ENCODE measurements around the gene S100A14.
"Not testable (repeated sequence)": the region's sequence is repeated elsewhere in the genome, so short reads cannot be mapped to it uniquely, and the experiment has no call there.

The S100A14 gene

DNA sequence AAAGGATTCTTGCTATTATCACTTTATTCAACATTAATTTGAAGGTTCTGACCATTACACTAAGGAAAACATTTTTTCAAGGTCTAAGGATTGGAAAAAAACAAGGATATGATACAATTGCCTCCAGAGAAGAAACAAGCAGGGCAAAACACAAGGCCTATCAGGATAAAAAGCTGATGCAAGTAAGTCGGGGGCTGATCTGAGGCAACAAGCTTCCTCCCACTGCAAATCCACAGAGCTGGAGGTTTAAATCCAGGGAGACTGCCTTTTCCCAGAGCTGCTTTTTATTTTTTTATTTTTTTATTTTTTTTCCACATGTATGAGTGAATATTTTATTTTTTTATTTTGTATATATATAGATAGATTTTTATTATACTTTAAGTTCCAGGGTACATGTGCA, 31.1 kb downstream of the S100A14 start:
- Histone ChIP-seq H3K36me3 (ENCODE audit: insufficient read depth, low read length) (no peaks in the 10 kb centered on the region), H3K9me3 (ENCODE audit: insufficient read depth, low read depth, low read length) (no peaks in the 10 kb centered on the region), H3K4me3 (ENCODE audit: low read length) (no peak overlapping the region), H3K27me3 (ENCODE audit: insufficient read depth, low read length) (no peaks in the 10 kb centered on the region), H3K27ac (ENCODE audit: low read depth, low read length) (no peak overlapping the region), H3K4me1 (ENCODE audit: insufficient read depth, low read length) (peaks cover 5% of the 10 kb centered on the region; the same call in 1 of the 2 replicates), H3K9ac (ENCODE audit: low read depth, low read length) (no peak overlapping the region)
- 85% methylated on average over 1 of the region's 1 CpG for whole genome bisulfite sequencing

DNA sequence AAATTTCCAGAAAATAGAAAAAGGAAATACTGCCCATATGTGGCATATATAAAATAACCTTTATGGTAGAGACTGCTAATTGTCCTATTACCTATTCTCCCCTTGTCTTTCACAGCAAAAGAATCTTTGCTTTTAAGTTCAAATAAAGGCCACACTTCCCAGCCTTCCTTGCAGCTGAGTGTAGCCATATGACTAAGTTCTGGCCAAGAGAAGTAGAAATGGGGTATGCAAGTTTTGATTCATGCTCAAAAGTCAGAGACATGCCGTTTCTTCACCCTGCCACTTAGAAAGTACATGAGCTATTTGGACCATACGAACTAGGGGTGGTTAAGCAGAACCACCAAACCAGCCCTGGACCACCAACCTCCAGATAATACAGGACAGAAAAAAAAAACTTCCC, 32.1 kb downstream of the S100A14 start:
- no peaks in the 10 kb centered on the region for H3K36me3 ChIP-seq (ENCODE audit: insufficient read depth, low read length)
- H3K27ac ChIP-seq (ENCODE audit: low read depth, low read length), result no peak overlapping the region
- no peak overlapping the region for H3K4me3 ChIP-seq (ENCODE audit: low read length)
- no peaks in the 10 kb centered on the region for H3K9me3 ChIP-seq (ENCODE audit: insufficient read depth, low read depth, low read length)
- H3K4me1 ChIP-seq (ENCODE audit: insufficient read depth, low read length), result peaks cover 7% of the 10 kb centered on the region; the same call in 1 of the 2 replicates
- WGBS, result 89% methylated on average over 2 of the region's 2 CpGs
- H3K27me3 ChIP-seq (ENCODE audit: insufficient read depth, low read length), result no peaks in the 10 kb centered on the region
- H3K9ac ChIP-seq (ENCODE audit: low read depth, low read length), result no peak overlapping the region

DNA sequence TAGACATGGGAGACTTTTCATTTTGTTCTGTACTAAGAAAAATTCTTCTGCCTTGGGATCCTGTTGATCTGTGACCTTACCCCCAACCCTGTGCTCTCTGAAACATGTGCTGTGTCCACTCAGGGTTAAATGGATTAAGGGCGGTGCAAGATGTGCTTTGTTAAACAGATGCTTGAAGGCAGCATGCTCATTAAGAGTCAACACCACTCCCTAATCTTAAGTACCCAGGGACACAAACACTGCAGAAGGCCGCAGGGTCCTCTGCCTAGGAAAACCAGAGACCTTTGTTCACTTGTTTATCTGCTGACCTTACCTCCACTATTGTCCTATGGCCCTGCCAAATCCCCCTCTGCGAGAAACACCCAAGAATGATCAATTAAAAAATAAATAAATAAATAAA, 32.6 kb downstream of the S100A14 start:
- H3K27me3 ChIP-seq (ENCODE audit: insufficient read depth, low read length); H3K9ac ChIP-seq (ENCODE audit: low read depth, low read length); H3K9me3 ChIP-seq (ENCODE audit: insufficient read depth, low read depth, low read length); H3K36me3 ChIP-seq (ENCODE audit: insufficient read depth, low read length); H3K4me3 ChIP-seq (ENCODE audit: low read length); H3K27ac ChIP-seq (ENCODE audit: low read depth, low read length): not testable (repeated sequence)
- WGBS, result 63% methylated on average over 1 of the region's 3 CpGs
- H3K4me1 ChIP-seq (ENCODE audit: insufficient read depth, low read length), result peaks cover 12% of the 10 kb centered on the region; the same call in 1 of the 2 replicates

DNA sequence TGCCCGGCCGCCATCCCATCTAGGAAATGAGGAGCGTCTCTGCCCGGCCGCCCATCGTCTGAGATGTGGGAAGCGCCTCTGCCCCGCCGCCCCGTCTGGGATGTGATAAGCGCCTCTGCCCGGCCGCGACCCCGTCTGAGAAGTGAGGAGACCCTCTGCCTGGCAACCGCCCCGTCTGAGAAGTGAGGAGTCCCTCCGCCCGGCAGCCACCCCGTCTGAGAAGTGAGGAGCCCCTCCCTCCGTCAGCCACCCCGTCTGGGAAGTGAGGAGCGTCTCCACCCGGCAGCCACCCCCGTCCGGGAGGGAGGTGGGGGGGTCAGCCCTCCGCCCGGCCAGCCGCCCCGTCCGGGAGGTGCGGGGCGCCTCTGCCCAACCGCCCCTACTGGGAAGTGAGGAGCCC, 33.3 kb downstream of the S100A14 start:
- not testable (repeated sequence) for H3K27me3 ChIP-seq (ENCODE audit: insufficient read depth, low read length); H3K27ac ChIP-seq (ENCODE audit: low read depth, low read length); H3K4me3 ChIP-seq (ENCODE audit: low read length); H3K9ac ChIP-seq (ENCODE audit: low read depth, low read length); H3K36me3 ChIP-seq (ENCODE audit: insufficient read depth, low read length); H3K9me3 ChIP-seq (ENCODE audit: insufficient read depth, low read depth, low read length)
- H3K4me1 ChIP-seq (ENCODE audit: insufficient read depth, low read length), result peaks cover 19% of the 10 kb centered on the region; the same call in 1 of the 2 replicates
- WGBS, result 97% methylated on average over 34 of the region's 34 CpGs

DNA sequence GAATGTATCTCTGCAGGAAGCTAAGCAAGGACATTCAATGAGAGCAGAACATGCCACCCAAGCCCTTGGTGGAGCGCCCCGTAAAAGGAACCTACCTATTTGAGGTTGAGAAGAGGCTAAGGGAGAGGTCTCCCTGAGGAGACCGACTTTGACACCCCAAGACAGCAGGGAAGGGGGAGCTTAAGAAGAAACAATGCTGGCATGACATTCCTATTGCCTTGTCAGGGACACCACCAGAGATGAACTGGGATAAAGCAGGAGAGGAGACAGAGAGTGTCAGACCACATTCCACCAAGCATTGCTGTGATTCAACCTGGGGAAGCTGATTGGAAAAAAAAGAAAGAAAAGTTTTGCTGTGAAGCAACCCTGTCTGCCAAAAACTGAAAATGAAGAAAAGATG, 37.2 kb downstream of the S100A14 start:
- no peaks in the 10 kb centered on the region for H3K36me3 ChIP-seq (ENCODE audit: insufficient read depth, low read length)
- no peak overlapping the region for H3K4me3 ChIP-seq (ENCODE audit: low read length)
- H3K27me3 ChIP-seq (ENCODE audit: insufficient read depth, low read length), result no peaks in the 10 kb centered on the region
- peaks cover 18% of the 10 kb centered on the region; the same call in 1 of the 2 replicates for H3K4me1 ChIP-seq (ENCODE audit: insufficient read depth, low read length)
- H3K9me3 ChIP-seq (ENCODE audit: insufficient read depth, low read depth, low read length), result peaks cover 3% of the 10 kb centered on the region; the same call in 1 of the 2 replicates
- peak overlapping the region; percentile 39; the same call in 1 of the 2 replicates for H3K27ac ChIP-seq (ENCODE audit: low read depth, low read length)
- no peak overlapping the region for H3K9ac ChIP-seq (ENCODE audit: low read depth, low read length)
- WGBS, result 86% methylated on average over 3 of the region's 3 CpGs

DNA sequence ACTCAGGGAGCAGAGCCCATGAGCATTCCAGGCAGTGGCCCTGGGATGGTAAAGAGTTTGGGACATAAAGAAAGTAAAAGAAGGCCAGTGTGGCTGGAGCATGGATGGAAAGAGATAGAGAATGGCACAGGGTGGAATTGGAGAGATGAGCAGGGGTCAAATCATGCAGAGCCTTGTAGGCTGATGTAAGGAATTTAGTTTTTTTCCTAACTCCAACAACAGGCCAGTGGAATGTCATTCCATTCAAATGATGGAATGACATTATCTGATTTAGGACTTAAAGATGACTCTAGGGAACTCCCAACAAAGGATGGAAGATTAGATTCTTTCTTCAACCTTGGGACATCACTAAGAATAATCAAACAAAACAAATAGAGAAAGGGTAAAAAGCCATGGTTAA, 37.6 kb downstream of the S100A14 start:
- Histone ChIP-seq H3K36me3 (ENCODE audit: insufficient read depth, low read length) (no peaks in the 10 kb centered on the region), H3K27me3 (ENCODE audit: insufficient read depth, low read length) (no peaks in the 10 kb centered on the region), H3K27ac (ENCODE audit: low read depth, low read length) (no peak overlapping the region; the same call in 1 of the 2 replicates), H3K9me3 (ENCODE audit: insufficient read depth, low read depth, low read length) (peaks cover 3% of the 10 kb centered on the region; the same call in 1 of the 2 replicates), H3K4me1 (ENCODE audit: insufficient read depth, low read length) (peaks cover 16% of the 10 kb centered on the region; the same call in 1 of the 2 replicates), H3K4me3 (ENCODE audit: low read length) (no peak overlapping the region), H3K9ac (ENCODE audit: low read depth, low read length) (no peak overlapping the region)

DNA sequence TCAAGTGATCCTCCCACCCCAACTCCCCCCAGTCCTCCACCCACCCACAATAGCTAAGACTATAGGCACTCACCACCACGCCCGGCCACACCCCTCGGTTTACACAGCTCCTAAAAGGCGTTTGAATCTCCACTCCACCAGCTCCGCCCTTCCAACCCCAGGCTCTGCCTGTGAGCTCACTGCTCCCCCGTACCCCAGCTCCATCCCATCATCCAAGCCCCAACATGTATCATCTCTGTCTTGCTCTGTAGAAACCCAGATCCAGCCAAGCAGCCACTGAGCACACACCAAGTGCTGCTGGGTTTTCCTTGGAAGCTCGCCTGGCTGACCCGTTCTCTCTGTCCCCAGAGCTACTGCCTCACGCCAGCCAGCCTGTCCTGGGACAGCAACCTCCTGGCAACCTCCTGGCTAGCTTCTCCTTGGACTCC, 38.5 kb downstream of the S100A14 start:
- Histone ChIP-seq H3K9me3 (ENCODE audit: insufficient read depth, low read depth, low read length) (peaks cover 3% of the 10 kb centered on the region; the same call in 1 of the 2 replicates), H3K27ac (ENCODE audit: low read depth, low read length) (no peak overlapping the region), H3K27me3 (ENCODE audit: insufficient read depth, low read length) (no peaks in the 10 kb centered on the region), H3K4me3 (ENCODE audit: low read length) (no peak overlapping the region), H3K36me3 (ENCODE audit: insufficient read depth, low read length) (no peaks in the 10 kb centered on the region), H3K9ac (ENCODE audit: low read depth, low read length) (no peak overlapping the region), H3K4me1 (ENCODE audit: insufficient read depth, low read length) (peaks cover 16% of the 10 kb centered on the region; the same call in 1 of the 2 replicates)
- 74% methylated on average over 9 of the region's 9 CpGs for WGBS

DNA sequence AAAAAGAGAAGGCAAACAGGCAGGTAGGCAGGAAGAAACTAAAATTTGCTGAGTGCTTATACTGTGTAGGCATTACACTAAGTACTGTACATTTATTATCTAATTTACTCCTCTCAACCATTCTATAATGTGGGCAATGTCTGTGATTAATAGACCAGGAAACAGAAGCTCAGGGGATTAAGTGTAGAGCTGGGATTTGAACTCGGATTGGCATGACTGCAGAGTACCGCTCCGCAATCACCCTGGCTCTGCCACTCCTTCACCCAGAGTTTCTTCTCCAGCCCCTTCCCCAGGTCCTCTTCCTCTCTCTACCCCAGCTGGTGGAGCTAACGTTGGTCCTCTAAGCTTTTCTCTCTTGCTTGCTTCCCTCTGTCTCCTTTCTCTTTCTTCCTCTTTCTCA, 39.0 kb downstream of the S100A14 start:
- Histone ChIP-seq H3K27ac (ENCODE audit: low read depth, low read length) (no peak overlapping the region), H3K9ac (ENCODE audit: low read depth, low read length) (no peak overlapping the region), H3K4me1 (ENCODE audit: insufficient read depth, low read length) (peaks cover 16% of the 10 kb centered on the region; the same call in 1 of the 2 replicates), H3K36me3 (ENCODE audit: insufficient read depth, low read length) (no peaks in the 10 kb centered on the region), H3K9me3 (ENCODE audit: insufficient read depth, low read depth, low read length) (peaks cover 3% of the 10 kb centered on the region; the same call in 1 of the 2 replicates), H3K27me3 (ENCODE audit: insufficient read depth, low read length) (no peaks in the 10 kb centered on the region), H3K4me3 (ENCODE audit: low read length) (no peak overlapping the region)
- 75% methylated on average over 4 of the region's 4 CpGs for WGBS

DNA sequence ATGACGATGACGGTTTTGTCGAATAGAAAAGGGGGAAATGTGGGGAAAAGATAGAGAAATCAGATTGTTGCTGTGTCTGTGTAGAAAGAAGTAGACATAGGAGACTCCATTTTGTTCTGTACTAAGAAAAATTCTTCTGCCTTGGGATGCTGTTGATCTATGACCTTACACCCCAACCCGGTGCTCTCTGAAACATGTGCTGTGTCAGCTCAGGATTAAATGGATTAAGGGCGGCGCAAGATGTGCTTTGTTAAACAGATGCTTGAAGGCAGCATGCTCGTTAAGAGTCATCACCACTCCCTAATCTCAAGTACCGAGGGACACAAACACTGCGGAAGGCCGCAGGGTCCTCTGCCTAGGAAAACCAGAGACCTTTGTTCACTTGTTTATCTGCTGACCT, 40.6 kb downstream of the S100A14 start:
- WGBS, result 96% methylated on average over 6 of the region's 10 CpGs
- not testable (repeated sequence) for H3K27ac ChIP-seq (ENCODE audit: low read depth, low read length); H3K36me3 ChIP-seq (ENCODE audit: insufficient read depth, low read length)

DNA sequence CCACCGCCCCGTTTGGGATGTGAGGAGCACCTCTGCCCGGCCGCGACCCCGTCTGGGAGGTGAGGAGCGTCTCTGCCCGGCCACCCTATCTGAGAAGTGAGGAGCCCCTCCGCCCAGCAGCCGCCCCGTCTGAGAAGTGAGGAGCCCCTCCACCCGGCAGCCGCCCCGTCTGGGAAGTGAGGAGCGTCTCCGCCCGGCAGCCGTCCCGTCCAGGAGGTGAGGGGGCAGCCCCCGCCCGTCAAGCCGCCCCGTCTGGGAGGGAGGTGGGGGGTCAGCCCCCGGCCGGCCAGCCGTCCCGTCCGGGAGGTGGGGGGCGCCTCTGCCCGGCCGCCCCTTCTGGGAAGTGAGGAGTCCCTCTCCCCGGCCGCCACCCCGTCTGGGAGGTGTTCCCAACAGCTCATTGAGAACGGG, 41.0 kb downstream of the S100A14 start:
- 92% methylated on average over 35 of the region's 35 CpGs for WGBS
- H3K36me3 ChIP-seq (ENCODE audit: insufficient read depth, low read length); H3K27ac ChIP-seq (ENCODE audit: low read depth, low read length); H3K27me3 ChIP-seq (ENCODE audit: insufficient read depth, low read length); H3K9me3 ChIP-seq (ENCODE audit: insufficient read depth, low read depth, low read length); H3K4me3 ChIP-seq (ENCODE audit: low read length); H3K9ac ChIP-seq (ENCODE audit: low read depth, low read length): not testable (repeated sequence)
- peaks cover 16% of the 10 kb centered on the region; the same call in 1 of the 2 replicates for H3K4me1 ChIP-seq (ENCODE audit: insufficient read depth, low read length)

More for the DNA sequence above, 40.6 kb downstream of the S100A14 start:
- not testable (repeated sequence) for H3K9me3 ChIP-seq (ENCODE audit: insufficient read depth, low read depth, low read length); H3K4me3 ChIP-seq (ENCODE audit: low read length); H3K9ac ChIP-seq (ENCODE audit: low read depth, low read length); H3K27me3 ChIP-seq (ENCODE audit: insufficient read depth, low read length)
- H3K4me1 ChIP-seq (ENCODE audit: insufficient read depth, low read length), result peaks cover 16% of the 10 kb centered on the region; the same call in 1 of the 2 replicates

DNA sequence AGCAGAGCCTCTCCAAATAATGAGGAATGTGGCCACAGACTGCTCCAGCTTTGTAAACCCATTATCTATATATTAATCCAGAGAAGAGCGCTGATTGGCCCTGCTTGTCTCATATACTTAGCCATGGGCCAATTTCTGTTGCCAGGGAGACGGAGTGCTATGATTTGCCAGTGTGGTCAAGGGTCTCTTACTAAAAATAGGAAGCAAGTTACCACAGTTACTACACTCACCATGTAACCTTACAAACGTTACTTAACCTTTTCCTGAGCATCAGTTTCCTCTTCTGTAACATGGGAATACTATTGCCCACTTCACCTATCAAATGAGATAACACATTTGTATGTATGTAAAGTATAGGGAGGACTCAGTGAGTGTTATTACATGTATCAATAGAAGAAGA, 42.8 kb downstream of the S100A14 start:
- H3K9ac ChIP-seq (ENCODE audit: low read depth, low read length), result no peak overlapping the region
- no peaks in the 10 kb centered on the region for H3K27me3 ChIP-seq (ENCODE audit: insufficient read depth, low read length)
- peaks cover 3% of the 10 kb centered on the region; the same call in 1 of the 2 replicates for H3K9me3 ChIP-seq (ENCODE audit: insufficient read depth, low read depth, low read length)
- H3K4me1 ChIP-seq (ENCODE audit: insufficient read depth, low read length), result peaks cover 8% of the 10 kb centered on the region
- WGBS, result 94% methylated on average over 3 of the region's 3 CpGs
- H3K4me3 ChIP-seq (ENCODE audit: low read length), result no peak overlapping the region
- H3K27ac ChIP-seq (ENCODE audit: low read depth, low read length), result no peak overlapping the region
- no peaks in the 10 kb centered on the region for H3K36me3 ChIP-seq (ENCODE audit: insufficient read depth, low read length)

DNA sequence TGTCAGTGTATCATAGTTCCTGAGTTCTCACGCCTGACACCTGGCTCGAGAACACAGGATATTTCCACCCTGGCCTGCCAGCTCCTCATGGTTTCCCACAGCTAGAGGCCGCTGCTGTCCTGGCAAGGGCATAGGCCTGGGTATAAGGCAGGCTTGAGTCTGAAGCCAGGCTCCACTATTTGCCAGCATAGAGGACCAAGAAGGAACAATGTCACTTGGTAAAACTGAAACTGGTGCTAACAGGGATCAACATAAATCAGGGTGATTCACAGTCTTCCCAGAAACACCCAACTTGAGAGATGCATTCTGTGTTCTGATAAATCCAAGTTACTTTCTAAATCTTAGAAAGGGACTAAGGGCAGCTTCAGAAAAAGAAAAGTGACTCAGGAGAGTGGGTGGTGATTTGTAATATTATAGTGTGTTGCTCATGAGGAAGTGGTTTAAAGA, 43.5 kb downstream of the S100A14 start:
- no peak overlapping the region for H3K9ac ChIP-seq (ENCODE audit: low read depth, low read length)
- H3K27ac ChIP-seq (ENCODE audit: low read depth, low read length), result no peak overlapping the region
- peaks cover 8% of the 10 kb centered on the region for H3K4me1 ChIP-seq (ENCODE audit: insufficient read depth, low read length)
- H3K4me3 ChIP-seq (ENCODE audit: low read length), result no peak overlapping the region
- 48% methylated on average over 3 of the region's 3 CpGs for WGBS
- H3K9me3 ChIP-seq (ENCODE audit: insufficient read depth, low read depth, low read length), result peaks cover 3% of the 10 kb centered on the region; the same call in 1 of the 2 replicates
- no peaks in the 10 kb centered on the region for H3K36me3 ChIP-seq (ENCODE audit: insufficient read depth, low read length)
- H3K27me3 ChIP-seq (ENCODE audit: insufficient read depth, low read length), result no peaks in the 10 kb centered on the region

Measured in HUES64 (cell line).